Neuron (in vitro differentiated cells): ENCODE results near the gene CHST15.

ENCODE experiments used
- H2AFZ ChIP-seq: one replicate; pipeline ENCODE4 v1.6.1; 2013; ENCODE audit warnings: low read depth, mild to moderate bottlenecking, inconsistent platforms, low read length, moderate library complexity
- H3K27me3 ChIP-seq: one replicate; pipeline ENCODE4 v1.6.1; 2013; ENCODE audit warnings: low read length; ENCODE audit not compliant: insufficient read depth
- H3K36me3 ChIP-seq: one replicate; pipeline ENCODE4 v1.6.1; 2013; ENCODE audit warnings: low read length; ENCODE audit not compliant: insufficient read depth
- H3K4me1 ChIP-seq: one replicate; pipeline ENCODE4 v1.6.1; 2013; ENCODE audit warnings: low read length; ENCODE audit not compliant: insufficient read depth
- H3K4me3 ChIP-seq: 2 replicates; pipeline ENCODE4 v1.5.1; 2013; ENCODE audit warnings: mild to moderate bottlenecking, low read length, moderate library complexity
- H3K9me3 ChIP-seq: one replicate; pipeline ENCODE4 v1.6.1; 2013; ENCODE audit warnings: low read length

Gene CHST15

GRCh38 chr10:124059551-124059950 is 33.8 kb downstream of the CHST15 start:
- Histone ChIP-seq H3K4me3 (no peak overlapping the region), H3K9me3 (no peaks in the 10 kb centered on the region)

GRCh38 chr10:124058346-124059003 is 34.9 kb downstream of the CHST15 start:
- H3K36me3 ChIP-seq, result no peaks in the 10 kb centered on the region
- no peak overlapping the region for H3K4me3 ChIP-seq
- peaks cover 5% of the 10 kb centered on the region for H3K4me1 ChIP-seq
- H2AFZ ChIP-seq, result no peak overlapping the region
- H3K9me3 ChIP-seq, result no peaks in the 10 kb centered on the region
- no peaks in the 10 kb centered on the region for H3K27me3 ChIP-seq

More at GRCh38 chr10:124059551-124059950, 33.8 kb downstream of the CHST15 start:
- Histone ChIP-seq H2AFZ (no peak overlapping the region), H3K27me3 (no peaks in the 10 kb centered on the region), H3K4me1 (peaks cover 5% of the 10 kb centered on the region), H3K36me3 (no peaks in the 10 kb centered on the region)

GRCh38 chr10:124057601-124058000 is 35.8 kb downstream of the CHST15 start:
- no peaks in the 10 kb centered on the region for H3K27me3 ChIP-seq
- no peaks in the 10 kb centered on the region for H3K36me3 ChIP-seq
- no peaks in the 10 kb centered on the region for H3K9me3 ChIP-seq
- H3K4me3 ChIP-seq, result no peak overlapping the region
- H3K4me1 ChIP-seq, result peaks cover 5% of the 10 kb centered on the region
- H2AFZ ChIP-seq, result no peak overlapping the region

DNA sequence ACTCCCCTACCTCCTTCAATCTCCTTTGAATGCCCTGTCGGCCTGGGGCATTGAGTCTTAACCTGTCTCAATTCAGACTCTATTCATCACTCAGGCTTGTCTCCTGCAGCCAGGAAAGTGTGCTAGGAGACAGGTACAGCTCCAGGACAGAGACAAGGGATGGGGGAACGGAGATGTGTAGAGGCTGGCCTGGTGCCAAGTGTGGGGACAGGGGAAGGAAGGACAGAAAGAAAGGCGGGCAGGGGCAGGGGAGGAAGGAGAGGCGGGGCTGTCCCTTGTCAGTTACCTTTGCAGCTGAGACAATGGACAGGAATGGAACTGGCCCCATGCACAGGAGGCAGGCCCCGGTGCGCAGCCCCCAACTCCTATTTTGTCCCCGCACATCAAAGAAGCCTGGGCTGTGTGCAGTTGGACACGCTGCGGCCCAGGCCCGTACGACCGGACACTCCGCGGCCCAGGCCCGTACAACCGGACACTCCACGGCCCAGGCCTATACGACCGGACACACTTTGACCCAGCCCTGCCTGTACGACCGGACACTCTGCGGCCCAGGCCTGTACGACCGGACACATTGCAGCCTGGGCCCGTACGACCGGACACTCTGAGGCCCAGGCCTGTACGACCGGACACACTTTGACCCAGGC is 36.9 kb downstream of the CHST15 start:
- Histone ChIP-seq H3K9me3 (no peaks in the 10 kb centered on the region), H3K27me3 (no peaks in the 10 kb centered on the region), H3K4me1 (peaks cover 5% of the 10 kb centered on the region), H3K36me3 (no peaks in the 10 kb centered on the region), H3K4me3 (no peak overlapping the region), H2AFZ (no peak overlapping the region)

DNA sequence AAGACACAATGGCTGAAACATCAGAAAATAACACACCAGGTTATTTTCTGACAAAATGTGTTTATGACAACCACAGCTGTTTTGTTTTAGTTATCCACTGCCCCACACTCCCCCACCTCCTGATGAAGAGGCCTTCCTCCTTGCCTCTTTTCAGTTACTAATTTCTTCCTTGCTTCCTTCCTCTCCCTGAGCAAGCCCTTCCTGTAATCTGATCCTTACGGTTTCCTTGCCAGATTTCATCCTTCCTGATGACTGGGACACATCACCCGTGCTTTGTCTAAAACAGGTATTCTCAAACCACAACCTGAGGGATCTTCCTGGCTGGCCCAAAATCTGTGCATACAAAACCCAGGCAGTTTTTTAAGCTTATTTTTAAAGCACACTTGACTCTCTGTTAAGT is 39.4 kb downstream of the CHST15 start:
- Histone ChIP-seq H3K4me1 (no peaks in the 10 kb centered on the region), H3K36me3 (no peaks in the 10 kb centered on the region), H3K4me3 (no peak overlapping the region), H2AFZ (no peak overlapping the region), H3K27me3 (no peaks in the 10 kb centered on the region), H3K9me3 (no peaks in the 10 kb centered on the region)

DNA sequence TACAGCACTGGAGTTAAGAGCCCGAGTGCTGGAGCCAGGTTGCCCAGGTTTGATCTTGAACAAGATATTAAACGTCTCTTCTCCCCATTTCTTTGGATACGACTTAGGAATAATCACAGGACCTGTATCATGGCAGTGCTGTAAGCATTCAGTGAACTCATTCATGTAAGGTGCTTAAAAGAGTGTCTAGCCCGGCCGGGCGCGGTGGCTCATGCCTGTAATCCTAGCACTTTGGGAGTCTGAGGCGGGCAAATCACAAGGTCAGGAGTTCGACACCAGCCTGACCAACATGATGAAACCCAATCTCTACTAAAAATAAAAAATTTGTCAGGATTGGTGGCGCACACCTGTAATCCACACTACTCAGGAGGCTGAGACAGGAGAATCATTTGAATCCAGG is 40.8 kb downstream of the CHST15 start:
- H3K27me3 ChIP-seq, result no peaks in the 10 kb centered on the region
- no peaks in the 10 kb centered on the region for H3K9me3 ChIP-seq
- no peaks in the 10 kb centered on the region for H3K36me3 ChIP-seq
- no peak overlapping the region for H2AFZ ChIP-seq
- peaks cover 12% of the 10 kb centered on the region for H3K4me1 ChIP-seq
- H3K4me3 ChIP-seq, result no peak overlapping the region

DNA sequence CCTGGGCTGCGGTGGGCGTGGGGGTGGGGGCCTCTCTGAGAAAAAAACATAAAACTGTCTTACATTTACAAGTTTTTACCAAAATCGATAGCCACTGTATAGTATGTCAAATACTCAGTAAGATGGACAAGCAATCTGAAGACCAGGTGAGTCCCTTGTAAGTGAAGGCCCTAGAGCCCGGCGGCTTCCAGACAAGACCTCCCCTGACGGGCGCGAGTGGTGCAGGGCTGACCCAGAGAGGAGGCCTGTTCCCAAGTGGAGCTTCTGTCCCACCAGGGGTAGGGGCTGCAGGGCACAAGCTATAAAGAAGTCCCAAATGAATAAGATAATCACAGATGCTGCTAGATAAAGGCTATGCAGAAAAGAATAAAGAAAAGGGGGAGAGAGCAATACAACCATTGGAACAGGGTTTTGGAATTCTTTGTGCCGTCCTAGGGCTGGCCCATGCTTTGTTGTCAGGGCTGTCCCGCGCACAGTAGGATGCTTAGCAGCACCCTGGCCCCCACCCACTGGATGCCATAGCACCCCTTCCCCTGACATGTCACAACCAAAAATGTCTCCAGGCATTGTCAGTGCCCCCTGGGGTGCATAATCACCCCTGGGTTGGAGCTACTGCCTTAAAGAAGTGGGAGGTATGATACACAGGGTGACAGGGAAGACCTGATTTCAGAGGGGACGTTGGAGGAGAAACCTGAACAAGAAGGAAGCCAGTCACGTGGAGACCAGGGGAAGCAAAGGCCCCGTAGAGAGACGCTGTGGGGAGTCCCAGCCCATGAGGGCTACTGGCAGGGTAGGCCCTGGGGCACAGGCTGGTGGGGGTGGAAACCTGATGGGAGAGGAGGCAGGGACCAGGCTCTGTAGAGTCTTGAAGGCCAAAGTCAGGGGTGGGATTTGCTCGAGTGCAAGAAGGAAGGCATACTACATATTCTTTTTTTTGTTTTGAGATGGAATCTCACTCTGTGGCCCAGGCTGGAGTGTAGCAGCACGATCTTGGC is 43.1 kb downstream of the CHST15 start:
- no peak overlapping the region for H3K4me3 ChIP-seq
- H2AFZ ChIP-seq, result no peak overlapping the region
- H3K36me3 ChIP-seq, result no peaks in the 10 kb centered on the region
- no peaks in the 10 kb centered on the region for H3K9me3 ChIP-seq
- peaks cover 12% of the 10 kb centered on the region for H3K4me1 ChIP-seq
- H3K27me3 ChIP-seq, result no peaks in the 10 kb centered on the region

DNA sequence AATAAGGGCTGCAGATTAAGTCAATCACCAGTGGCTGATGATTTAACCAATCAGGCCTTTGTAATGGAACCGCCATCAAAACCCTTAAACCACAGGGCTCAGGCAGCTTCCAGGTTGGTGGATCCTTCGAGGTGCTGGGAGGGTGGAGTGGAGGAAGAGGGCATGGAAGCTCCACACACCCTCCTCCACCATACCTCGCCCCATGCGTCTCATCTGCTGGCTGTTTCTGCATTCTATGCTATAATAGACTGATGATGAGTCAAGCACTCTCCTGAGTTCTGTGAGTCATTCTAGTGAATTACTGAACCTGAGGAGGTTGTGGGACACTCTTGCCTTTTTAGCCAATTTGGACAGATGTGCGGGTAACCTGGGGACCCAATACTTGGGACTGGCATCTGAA is 43.9 kb downstream of the CHST15 start:
- H3K9me3 ChIP-seq, result no peaks in the 10 kb centered on the region
- no peak overlapping the region for H3K4me3 ChIP-seq
- no peaks in the 10 kb centered on the region for H3K27me3 ChIP-seq
- peaks cover 12% of the 10 kb centered on the region for H3K4me1 ChIP-seq
- H2AFZ ChIP-seq, result no peak overlapping the region
- peaks cover 3% of the 10 kb centered on the region for H3K36me3 ChIP-seq

DNA sequence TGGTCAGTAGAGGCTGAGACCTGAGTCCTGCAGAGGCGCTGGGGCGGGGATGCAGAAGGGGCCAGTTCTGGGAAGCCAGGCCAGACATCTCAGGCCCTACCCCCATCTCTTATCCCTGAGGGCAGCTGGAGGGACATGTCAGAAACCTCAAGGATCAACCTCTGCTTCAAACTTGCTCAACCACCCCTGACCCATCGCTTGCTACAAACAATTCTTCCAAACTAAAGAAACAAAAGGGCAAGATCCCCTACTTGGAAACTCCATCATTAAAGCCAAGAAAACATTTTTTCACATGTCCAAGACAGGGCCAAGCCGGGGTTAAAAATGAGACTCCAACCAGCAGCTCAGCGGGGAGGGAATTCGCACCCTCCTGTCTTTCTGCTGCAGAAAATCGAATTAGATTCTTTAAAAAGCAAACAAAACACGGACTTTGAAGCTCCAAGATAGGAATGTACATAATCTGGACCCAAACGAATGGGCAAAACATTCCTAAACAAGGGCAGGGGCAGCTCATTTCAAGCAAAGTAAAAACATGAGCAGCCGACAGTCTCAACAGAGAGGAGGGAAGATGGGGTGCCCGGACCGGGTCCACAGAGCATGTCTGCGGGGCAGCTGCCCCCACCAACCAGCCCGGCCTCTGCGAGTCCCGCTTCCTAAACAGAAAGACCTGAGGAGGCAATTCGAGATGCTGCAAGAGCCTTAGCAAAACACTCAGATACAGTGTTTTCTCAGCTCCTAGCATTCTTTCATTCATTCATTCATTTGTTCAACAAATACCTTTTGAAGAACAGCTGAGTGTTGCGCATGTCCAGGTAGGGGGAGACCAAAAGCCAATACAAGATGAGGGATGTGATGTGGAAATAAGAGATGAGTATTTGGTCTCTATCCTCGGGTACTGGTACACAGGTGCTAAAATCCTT is 44.8 kb downstream of the CHST15 start:
- peaks cover 4% of the 10 kb centered on the region for H3K36me3 ChIP-seq
- H2AFZ ChIP-seq, result no peak overlapping the region
- H3K27me3 ChIP-seq, result no peaks in the 10 kb centered on the region
- H3K4me1 ChIP-seq, result peaks cover 12% of the 10 kb centered on the region
- no peaks in the 10 kb centered on the region for H3K9me3 ChIP-seq
- no peak overlapping the region for H3K4me3 ChIP-seq

DNA sequence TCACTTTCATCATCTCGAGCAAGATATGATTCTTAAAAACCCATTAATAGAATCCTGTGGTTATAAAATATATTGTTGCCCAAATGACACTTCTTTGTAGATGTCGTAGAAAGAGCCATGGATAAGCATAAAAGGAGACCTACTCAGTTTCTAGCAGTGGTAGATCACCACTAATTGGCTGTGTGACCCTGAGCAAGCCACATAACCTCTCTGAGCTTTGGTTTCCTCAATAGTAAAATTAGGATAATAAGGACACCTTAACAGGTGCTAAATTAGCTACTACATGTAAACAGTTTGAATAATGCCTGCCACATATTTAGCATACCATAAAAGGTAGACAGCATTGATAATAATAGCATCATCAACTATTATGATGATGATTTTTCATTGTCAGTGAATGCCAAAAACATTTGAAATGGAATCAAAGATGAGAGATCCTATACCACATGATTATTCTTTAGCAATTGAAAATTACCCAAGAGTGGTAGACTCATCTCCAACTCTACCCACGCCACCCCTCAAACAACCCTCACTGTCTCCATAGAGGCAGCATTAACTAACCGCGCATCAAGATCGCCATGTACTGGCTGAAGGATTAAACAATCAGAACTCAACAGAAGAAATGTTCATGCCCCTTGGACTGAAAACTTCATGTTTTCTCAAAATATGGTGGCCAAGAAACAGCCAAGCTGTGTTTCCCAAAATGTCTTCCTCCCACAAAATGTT is 45.8 kb downstream of the CHST15 start:
- no peak overlapping the region for H2AFZ ChIP-seq
- H3K4me1 ChIP-seq, result peaks cover 12% of the 10 kb centered on the region
- no peaks in the 10 kb centered on the region for H3K27me3 ChIP-seq
- H3K36me3 ChIP-seq, result peaks cover 5% of the 10 kb centered on the region
- H3K9me3 ChIP-seq, result no peaks in the 10 kb centered on the region
- H3K4me3 ChIP-seq, result no peak overlapping the region

DNA sequence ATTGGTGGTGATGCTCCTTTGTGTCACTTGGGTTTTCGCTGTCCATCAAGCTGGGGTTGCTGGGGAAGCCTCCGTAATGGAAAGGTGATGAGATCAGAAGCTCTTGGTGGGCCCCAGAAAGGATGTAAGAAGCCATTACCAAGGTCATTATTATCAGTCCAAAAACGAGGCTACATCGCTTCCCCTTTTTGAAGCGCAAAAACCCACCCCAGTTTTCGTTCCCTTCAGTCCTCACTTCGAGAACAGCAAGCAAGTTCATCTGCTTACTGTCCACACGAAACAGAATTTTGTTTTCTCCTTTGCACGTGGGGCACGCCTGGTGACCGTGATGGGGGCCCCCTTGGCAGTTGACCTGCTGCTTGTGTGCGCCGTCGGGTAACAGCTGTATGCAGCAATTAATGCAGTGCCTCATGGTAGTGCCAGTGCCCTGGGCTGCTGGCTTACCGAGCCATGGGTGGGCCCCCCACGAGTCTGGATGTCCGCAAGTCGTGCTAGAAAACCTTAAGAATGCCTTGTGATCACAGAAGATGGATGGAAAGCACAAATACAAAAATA is 47.5 kb downstream of the CHST15 start:
- Histone ChIP-seq H3K4me1 (peaks cover 12% of the 10 kb centered on the region), H3K9me3 (no peaks in the 10 kb centered on the region), H3K27me3 (no peaks in the 10 kb centered on the region), H2AFZ (no peak overlapping the region), H3K4me3 (no peak overlapping the region), H3K36me3 (peaks cover 8% of the 10 kb centered on the region)

- H3K27me3 ChIP-seq, result no peaks in the 10 kb centered on the region
- H3K4me3 ChIP-seq, result no peak overlapping the region
- H3K36me3 ChIP-seq, result peaks cover 8% of the 10 kb centered on the region
- no peak overlapping the region for H2AFZ ChIP-seq
- H3K9me3 ChIP-seq, result no peaks in the 10 kb centered on the region
- H3K4me1 ChIP-seq, result peaks cover 12% of the 10 kb centered on the region
Observed at GRCh38 chr10:124045276-124045675, 48.1 kb downstream of the CHST15 start.
